ENCODE results near the gene EMB.

DNA sequence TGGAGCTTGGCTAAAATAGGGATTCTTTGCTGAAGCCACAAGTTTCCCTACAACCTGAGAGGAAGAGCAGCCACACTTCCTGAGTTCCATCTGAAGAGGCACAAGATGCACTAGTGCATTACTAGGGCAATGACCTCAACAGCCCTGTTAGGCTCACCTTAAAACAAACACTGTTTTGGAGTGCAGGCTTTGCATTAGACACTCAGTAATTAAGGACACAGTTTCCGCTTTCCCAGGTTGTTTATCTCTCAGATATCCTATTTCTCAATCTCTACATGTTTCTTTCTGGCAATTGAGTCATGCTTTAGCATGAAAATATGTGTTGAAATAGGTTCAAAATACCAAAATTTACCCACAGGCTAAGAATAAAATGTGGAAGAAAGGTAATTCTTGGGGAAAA is 34.2 kb downstream of the EMB start:
- TF ChIP-seq, protein P1, sequence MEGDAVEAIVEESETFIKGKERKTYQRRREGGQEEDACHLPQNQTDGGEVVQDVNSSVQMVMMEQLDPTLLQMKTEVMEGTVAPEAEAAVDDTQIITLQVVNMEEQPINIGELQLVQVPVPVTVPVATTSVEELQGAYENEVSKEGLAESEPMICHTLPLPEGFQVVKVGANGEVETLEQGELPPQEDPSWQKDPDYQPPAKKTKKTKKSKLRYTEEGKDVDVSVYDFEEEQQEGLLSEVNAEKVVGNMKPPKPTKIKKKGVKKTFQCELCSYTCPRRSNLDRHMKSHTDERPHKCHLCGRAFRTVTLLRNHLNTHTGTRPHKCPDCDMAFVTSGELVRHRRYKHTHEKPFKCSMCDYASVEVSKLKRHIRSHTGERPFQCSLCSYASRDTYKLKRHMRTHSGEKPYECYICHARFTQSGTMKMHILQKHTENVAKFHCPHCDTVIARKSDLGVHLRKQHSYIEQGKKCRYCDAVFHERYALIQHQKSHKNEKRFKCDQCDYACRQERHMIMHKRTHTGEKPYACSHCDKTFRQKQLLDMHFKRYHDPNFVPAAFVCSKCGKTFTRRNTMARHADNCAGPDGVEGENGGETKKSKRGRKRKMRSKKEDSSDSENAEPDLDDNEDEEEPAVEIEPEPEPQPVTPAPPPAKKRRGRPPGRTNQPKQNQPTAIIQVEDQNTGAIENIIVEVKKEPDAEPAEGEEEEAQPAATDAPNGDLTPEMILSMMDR (conservative IDR thresholded peaks at IDR 0.05; ENCODE audit: low read depth, low read length), result no peak
- TF ChIP-seq POLR2A (IDR thresholded peaks at IDR 0.05; ENCODE audit: low read depth, low read length) (no peak), SMC3 (IDR thresholded peaks at IDR 0.05; ENCODE audit: low read depth, low read length) (no peak), BHLHE40 (IDR thresholded peaks at IDR 0.05; ENCODE audit: low read depth, low read length) (no peak), RCOR1 (IDR thresholded peaks at IDR 0.05; ENCODE audit: insufficient replicate concordance, low read length) (no peak), RAD21 (IDR thresholded peaks at IDR 0.05; ENCODE audit: low read length) (no peak), MXI1 (IDR thresholded peaks at IDR 0.05; ENCODE audit: borderline replicate concordance, low read depth, low read length) (no peak), RFX5 (IDR thresholded peaks at IDR 0.05; ENCODE audit: low read depth, low read length) (no peak), MAZ (IDR thresholded peaks at IDR 0.05; ENCODE audit: borderline replicate concordance, low read depth, low read length) (no peak), NFE2L2 (IDR thresholded peaks at IDR 0.05; ENCODE audit: low read depth, low read length) (no peak), CEBPB (IDR thresholded peaks at IDR 0.05; ENCODE audit: low read depth, low read length) (no peak)
- TF ChIP-seq, protein P2, sequence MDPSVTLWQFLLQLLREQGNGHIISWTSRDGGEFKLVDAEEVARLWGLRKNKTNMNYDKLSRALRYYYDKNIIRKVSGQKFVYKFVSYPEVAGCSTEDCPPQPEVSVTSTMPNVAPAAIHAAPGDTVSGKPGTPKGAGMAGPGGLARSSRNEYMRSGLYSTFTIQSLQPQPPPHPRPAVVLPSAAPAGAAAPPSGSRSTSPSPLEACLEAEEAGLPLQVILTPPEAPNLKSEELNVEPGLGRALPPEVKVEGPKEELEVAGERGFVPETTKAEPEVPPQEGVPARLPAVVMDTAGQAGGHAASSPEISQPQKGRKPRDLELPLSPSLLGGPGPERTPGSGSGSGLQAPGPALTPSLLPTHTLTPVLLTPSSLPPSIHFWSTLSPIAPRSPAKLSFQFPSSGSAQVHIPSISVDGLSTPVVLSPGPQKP (IDR thresholded peaks at IDR 0.05; ENCODE audit: borderline replicate concordance, low read depth, low read length), result no peak
- TF ChIP-seq, protein P3, sequence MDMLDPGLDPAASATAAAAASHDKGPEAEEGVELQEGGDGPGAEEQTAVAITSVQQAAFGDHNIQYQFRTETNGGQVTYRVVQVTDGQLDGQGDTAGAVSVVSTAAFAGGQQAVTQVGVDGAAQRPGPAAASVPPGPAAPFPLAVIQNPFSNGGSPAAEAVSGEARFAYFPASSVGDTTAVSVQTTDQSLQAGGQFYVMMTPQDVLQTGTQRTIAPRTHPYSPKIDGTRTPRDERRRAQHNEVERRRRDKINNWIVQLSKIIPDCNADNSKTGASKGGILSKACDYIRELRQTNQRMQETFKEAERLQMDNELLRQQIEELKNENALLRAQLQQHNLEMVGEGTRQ (IDR thresholded peaks at IDR 0.05; ENCODE audit: low read depth, low read length), result no peak

All from IMR-90 (cell line).